Stimulated activated CD8-positive, alpha-beta memory T cell treated with anti-CD3 and anti-CD28 coated beads, Interleukin-7, amount 100 ng/mL, for 24 hours (primary cell): Measurements from ENCODE around the gene BEGAIN.
"Not testable (repeated sequence)": the region's sequence is repeated elsewhere in the genome, so short reads cannot be mapped to it uniquely, and the experiment has no call there.

ENCODE experiments used
- DNase-seq: peaks from one replicate; pipeline ENCODE4 v3.0.0-alpha.2; 2020; ENCODE audit warnings: low read depth

The BEGAIN gene

GRCh38 chr14:100523131-100523842 lies 63.9 kb downstream of the BEGAIN start:
- DNase-seq, result no peak

DNA sequence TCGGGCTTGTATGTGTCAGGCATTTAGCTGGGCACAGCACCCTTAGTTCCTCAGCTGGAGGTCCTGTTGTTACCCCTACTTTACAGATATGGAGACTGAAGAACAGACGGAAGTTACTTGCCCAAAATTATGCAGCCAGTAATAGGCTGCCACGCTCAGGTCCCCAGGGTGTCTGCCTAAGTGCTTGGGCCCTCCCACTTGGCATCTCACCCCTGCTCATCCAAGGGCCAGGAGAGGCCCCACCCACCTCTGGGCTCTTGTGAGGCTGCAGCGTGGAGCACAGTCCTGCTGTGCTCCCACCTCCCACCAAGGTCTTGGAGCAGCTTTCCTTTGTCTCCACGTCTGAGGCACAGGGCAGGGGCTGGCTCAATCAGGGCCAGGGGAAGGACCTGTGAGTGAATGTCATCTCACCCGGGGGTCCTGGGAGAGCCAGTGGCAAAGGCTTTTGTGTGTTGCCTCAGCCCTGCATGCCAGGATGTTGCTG lies 64.6 kb downstream of the BEGAIN start:
- no peak for DNase-seq

- DNase-seq, result not testable (repeated sequence)
Measured at GRCh38 chr14:100506053-100506452, 81.2 kb downstream of the BEGAIN start.

DNA sequence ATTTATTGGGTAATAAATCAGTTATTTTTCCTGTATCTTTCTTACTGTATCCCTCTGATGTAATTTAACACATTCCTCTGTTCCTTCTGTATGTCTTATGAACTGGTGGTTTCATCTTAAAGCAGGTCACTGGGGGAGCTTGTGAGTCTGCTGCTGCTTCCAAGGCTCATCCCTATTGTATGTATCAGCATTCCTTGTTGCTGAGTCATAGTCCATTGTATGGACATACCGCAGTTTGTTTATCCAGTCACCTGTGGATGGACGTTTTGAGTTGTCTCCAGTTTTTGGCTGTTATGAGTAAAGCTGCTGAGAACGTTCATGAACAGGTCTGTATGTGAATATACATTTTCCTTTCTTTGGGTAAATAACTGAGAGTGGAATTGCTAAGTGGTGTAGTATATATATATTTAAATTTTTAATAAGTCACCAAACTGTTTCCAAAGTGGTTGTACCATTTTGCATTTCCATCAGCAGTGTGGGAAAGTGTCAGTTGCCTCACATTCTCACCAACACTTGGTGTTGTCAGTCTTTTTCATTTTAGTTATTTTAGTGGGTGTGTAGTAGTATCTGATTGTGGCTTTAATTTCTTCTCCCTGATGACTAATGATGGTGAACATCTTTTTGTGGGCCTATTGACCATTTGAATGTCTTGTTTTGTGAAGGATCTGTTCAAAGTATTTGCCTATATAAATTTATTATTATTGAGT lies 82.7 kb downstream of the BEGAIN start:
- no peak for DNase-seq

DNA sequence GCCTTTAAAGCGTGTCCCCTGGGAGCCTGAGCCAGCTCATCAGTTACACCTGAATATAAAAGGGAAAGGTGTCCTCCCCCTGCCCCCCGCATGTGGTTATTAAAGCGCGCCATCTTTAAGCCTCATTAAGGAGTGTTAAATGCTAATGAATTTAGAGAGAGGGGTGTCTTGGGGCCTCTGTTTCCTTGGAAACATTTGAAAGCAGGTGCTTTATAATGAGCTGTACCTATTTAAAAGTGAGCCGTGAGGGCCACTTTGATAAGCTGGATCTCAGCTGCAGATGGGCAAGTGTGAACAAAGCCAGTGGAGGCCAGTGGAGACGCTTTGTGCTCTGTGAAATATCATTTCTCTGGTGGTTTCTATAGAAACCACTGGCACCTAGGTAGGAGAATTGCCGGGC lies 84.0 kb downstream of the BEGAIN start:
- DNase-seq, result no peak

DNA sequence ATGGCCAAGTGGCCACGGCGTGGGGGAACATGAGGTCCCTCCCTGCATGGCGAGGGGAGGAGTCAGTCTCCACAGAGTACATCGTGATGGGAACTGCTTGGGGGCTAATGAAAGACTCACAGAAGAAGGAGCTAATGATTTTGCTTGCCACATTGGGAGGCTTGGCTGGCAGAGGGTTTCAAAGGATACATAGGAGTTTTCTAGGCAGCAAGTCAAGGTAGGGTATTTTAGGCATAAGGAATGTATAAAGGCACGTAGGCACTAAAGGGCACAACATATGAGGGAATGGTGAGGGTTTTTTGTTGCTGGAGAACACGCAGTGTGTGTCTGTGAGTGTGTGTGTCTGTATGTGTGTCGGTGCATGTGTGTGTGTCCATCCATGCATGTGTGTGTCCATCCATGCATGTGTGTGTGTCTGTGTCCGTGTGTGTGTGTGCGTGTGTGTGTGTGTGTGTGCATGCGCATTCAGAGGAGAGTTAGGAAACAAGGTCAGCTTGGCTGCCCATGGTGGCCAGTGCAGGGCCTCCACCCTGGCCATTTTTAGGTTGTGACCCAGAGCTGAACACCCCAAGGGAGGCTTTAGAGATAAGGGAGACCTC lies 84.5 kb downstream of the BEGAIN start:
- DNase-seq, result no peak

- no peak for DNase-seq
Measured at GRCh38 chr14:100500128-100500527, 87.1 kb downstream of the BEGAIN start.

GRCh38 chr14:100498068-100498467 lies 89.1 kb downstream of the BEGAIN start:
- no peak for DNase-seq

DNA sequence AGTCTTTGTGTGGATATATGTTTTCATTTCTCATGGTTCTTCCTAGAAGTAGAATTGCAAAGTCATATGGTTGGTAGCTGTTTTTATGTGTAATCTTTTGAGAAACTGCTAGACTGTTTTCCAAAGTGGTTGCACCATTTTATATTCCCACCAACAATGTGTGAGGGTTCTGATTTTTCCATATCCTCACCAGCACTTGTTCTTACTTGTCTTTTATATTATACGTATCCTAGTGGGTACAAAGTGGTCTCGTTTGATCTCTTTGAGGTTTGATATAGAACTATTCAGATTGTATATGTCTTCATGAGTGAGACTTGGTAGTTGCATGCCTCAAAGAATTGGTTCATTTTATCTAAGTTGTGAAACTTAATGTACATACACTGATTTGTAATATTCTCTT lies 91.3 kb downstream of the BEGAIN start:
- no peak for DNase-seq

GRCh38 chr14:100494645-100495044 lies 92.6 kb downstream of the BEGAIN start:
- DNase-seq, result no peak

- no peak for DNase-seq
Measured at GRCh38 chr14:100490252-100490651, 97.0 kb downstream of the BEGAIN start.

DNA sequence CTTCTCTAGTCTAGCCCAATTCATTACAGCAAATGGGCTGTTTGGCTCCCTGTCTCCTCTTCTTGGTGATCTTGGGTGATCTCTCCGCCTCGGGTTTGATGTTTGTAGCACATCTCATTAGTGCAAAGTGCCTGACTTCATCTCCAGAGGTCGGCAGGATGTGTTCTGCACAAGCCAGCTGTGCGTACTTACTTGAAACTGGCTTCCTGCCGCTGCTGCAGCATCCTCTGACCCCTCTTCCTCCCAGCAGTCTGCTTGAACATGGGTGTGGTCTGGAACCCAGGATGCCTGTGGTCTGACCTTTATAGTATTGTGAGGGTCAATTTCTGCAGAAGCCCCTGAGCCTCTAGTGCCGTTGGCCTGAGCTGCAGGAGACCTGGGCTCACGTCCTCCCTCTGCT lies 99.2 kb downstream of the BEGAIN start:
- DNase-seq, result no peak

DNA sequence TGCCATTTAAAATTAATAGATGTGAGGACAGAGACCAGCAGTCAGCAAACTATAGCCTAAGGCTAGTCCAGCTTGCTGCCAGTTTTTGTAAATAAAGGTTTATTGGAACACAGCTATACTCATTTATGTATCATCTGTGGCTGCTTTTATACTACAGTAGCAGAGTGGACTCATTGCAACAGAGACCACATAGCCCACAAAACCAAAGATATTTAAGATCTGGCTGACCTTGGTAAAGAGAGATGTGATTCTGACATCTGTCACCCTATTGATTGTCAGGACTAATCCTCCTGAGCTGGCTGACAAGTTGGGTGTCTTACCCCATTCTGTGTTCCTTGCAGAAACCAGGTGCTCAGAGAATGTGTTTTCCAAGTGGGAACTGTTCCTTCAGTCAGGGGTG lies 99.9 kb downstream of the BEGAIN start:
- DNase-seq, result no peak
